CD8-positive, alpha-beta memory T cell (primary cell): ENCODE results near the gene TOMM5. TPM values are rescaled to one million over a fixed set of nuclear protein-coding genes. Genes with fewer than 3 reads are reported as not detected.
A peak's percentile ranks its signal among the peaks of the same experiment; 100 is the strongest.

Experiments
- CTCF ChIA-PET: fragments of 350-600 bp; sonication (Branson Sonifier 250); formaldehyde crosslinking; loops from one replicate; lab custom pipeline; 2021; ENCODE audit warnings: antibody characterized with exemption; lab: Charles Lee
- POLR2A ChIA-PET: fragments of 350-600 bp; sonication (Branson Sonifier 250); formaldehyde crosslinking; loops from one replicate; lab custom pipeline; 2021; ENCODE audit warnings: antibody characterized with exemption; lab: Charles Lee
- DNase-seq, 5 donors: peaks; one replicate each; pipeline versions ENCODE4 v3.0.0 to v3.0.0-alpha.2; 2020 to 2022; ENCODE audit warnings: mixed read lengths in 1 of 5
- H3K27ac ChIP-seq: one replicate; pipeline ENCODE4 v1.7.0; 2013; ENCODE audit warnings: low read depth, mild to moderate bottlenecking, low read length, moderate library complexity
- H3K27me3 ChIP-seq: 2 replicates; pipeline ENCODE4 v1.7.0; 2013; ENCODE audit warnings: low read length, mild to moderate bottlenecking; ENCODE audit not compliant: insufficient read depth, poor library complexity, severe bottlenecking
- H3K36me3 ChIP-seq: 2 replicates; pipeline ENCODE4 v1.7.0; 2013; ENCODE audit warnings: mild to moderate bottlenecking, low read length, moderate library complexity; ENCODE audit not compliant: insufficient read depth
- H3K4me1 ChIP-seq: 2 replicates; pipeline ENCODE4 v1.7.0; 2013; ENCODE audit warnings: mild to moderate bottlenecking, low read length, moderate library complexity; ENCODE audit not compliant: insufficient read depth
- H3K4me3 ChIP-seq: 2 replicates; pipeline ENCODE4 v1.7.0; 2013; ENCODE audit warnings: mild to moderate bottlenecking, low read length
- H3K9me3 ChIP-seq: 2 replicates; pipeline ENCODE4 v1.7.0; 2013; ENCODE audit warnings: mild to moderate bottlenecking, low read length
- H3K27ac Mint-ChIP-seq, 8 donors: one replicate each; pipeline ENCODE4 v1.8.0; 2020 to 2021; ENCODE audit warnings: mixed read lengths in 8 of 8, mild to moderate bottlenecking in 6 of 8, inconsistent platforms in 3 of 8, moderate library complexity in 3 of 8
- H3K27me3 Mint-ChIP-seq, 2 donors: one replicate each; pipeline ENCODE4 v1.8.0; 2020 to 2021; ENCODE audit warnings: mixed read lengths in 2 of 2, mild to moderate bottlenecking in 1 of 2, moderate library complexity in 1 of 2
- H3K36me3 Mint-ChIP-seq, 3 donors: one replicate each; pipeline ENCODE4 v1.8.0; 2020 to 2021; ENCODE audit warnings: mixed read lengths in 3 of 3, inconsistent platforms in 1 of 3, mild to moderate bottlenecking in 1 of 3
- H3K4me1 Mint-ChIP-seq, 3 donors: one replicate each; pipeline ENCODE4 v1.8.0; 2020 to 2021; ENCODE audit warnings: mixed read lengths in 3 of 3, inconsistent platforms in 1 of 3, mild to moderate bottlenecking in 1 of 3
- H3K4me3 Mint-ChIP-seq, 7 donors: one replicate each; pipeline ENCODE4 v1.8.0; 2020 to 2021; ENCODE audit warnings: mixed read lengths in 7 of 7, mild to moderate bottlenecking in 6 of 7, moderate library complexity in 4 of 7, inconsistent platforms in 2 of 7
- H3K9me3 Mint-ChIP-seq, 5 donors: one replicate each; pipeline ENCODE4 v1.8.0; 2020 to 2022; ENCODE audit warnings: mixed read lengths in 5 of 5, mild to moderate bottlenecking in 3 of 5, moderate library complexity in 2 of 5, inconsistent platforms in 1 of 5
- polyA plus RNA-seq: library from polyadenylated mRNA; unstranded; fragments of 300-500 nt; fragmentation: Illumina TruSeq; gene quantifications from one replicate; pipeline ENCODE4 v1.2.3, GENCODE V29; 2021
- total RNA-seq, 2 experiments: library from RNA; stranded (reverse); gene quantifications; one replicate each; pipeline ENCODE4 v1.2.3, GENCODE V29; 2021

TOMM5 gene
- total RNA-seq (100 to 1,000 TPM; 222 to 227 TPM), polyA plus RNA-seq (200 TPM)

DNA sequence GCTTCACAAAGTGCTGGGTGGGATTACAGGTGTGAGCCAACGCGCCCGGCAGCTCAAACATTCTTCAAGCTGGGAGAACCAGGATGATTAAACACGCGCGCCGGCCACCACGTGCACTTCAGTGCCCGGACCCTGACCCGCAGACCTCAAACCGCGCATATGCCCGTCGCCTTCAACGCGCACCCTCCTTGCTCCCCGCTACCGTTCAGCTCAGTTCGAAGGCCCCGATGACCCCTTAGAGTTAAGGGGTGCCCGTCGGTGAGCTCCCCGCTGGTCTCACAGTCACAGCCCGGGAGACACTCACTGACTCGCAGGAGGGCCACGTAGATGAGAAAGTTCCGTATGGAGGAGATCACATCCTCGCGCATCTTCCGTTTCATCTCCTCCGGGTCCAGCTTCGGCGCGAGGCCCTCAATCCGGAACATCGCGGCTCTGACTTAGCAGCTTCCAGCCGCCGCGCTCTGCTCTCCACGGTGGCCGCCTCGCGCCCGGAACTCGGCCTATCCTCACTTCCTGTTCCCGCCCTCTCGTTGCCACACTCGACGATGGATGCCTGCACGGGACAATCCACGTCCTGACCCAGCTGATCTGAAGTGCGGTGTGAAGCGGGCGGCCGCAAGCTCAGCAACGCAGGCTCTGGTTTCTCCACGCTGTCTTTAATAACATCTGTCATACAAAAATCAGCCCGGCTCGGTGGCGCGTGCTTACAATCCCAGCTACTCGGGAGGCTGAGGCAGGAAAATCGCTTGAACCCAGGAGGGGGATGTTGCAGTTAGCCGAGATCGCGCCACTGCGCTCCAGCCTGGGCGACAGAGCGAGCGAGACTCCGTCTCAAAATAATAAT is at the start of gene TOMM5:
TOMM5 (minus strand) TSS at position 490 of the 844 bp plus-strand sequence; CDS start at position 425, 65 bp downstream.
- POLR2A ChIA-PET, result interaction anchor here (0.6 to 2.0 kb wide), 9 partner anchors 16 to 1223 kb away, joined by 3 to 12 read pairs (median 4); partner anchors contain the start of genes EXOSC3, FBXO10, POLR1E and ZBTB5
- H3K36me3 Mint-ChIP-seq, result peaks cover 0 to 32% (median 4%) of the 10 kb centered on the region in 3 donors

DNA sequence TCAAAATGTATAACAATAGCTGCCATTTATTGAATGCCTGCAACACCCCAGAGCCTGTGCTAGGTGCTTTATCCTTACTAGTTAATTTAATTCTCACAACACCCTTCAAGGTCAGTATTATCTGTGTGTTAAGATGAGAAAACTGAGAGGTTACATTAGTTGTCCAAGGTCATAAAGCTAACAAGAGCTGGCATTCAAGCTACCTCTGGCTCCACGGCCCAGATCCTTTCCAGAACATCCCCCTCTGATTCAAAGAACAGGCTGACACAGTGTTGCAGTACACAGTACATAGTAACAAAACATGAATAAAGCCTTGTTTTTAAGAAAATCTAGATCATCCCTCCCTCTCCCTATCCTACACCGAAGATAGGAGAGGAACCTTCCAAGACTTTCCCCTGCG is 48.9 kb upstream of the TOMM5 start:
- CTCF ChIA-PET, result no interaction called here

More for the DNA sequence above, at the start of gene TOMM5:
- Histone ChIP-seq H3K4me3 (peak within 1 kb of the TSS; percentile 99), H3K4me1 (peaks cover 28% of the 10 kb centered on the region), H3K9me3 (no peaks in the 10 kb centered on the region), H3K27me3 (no peaks in the 10 kb centered on the region), H3K27ac (peak within 1 kb of the TSS; percentile 91), H3K36me3 (peaks cover 17% of the 10 kb centered on the region)
- CTCF ChIA-PET, result interaction anchor here (1.1 to 1.8 kb wide), 7 partner anchors 10 to 177 kb away, joined by 3 to 9 read pairs (median 4); no protein-coding TSS in a partner anchor
- peaks cover 7 to 21% of the 10 kb centered on the region in 2 donors for H3K27me3 Mint-ChIP-seq
- H3K9me3 Mint-ChIP-seq, result no peaks in the 10 kb centered on the region
- H3K27ac Mint-ChIP-seq, result peak within 1 kb of the TSS; percentile 93 to 99 (median 98)
- peak; percentile 86 to 94 (median 88) for DNase-seq
- peaks cover 36 to 59% (median 51%) of the 10 kb centered on the region in 3 donors for H3K4me1 Mint-ChIP-seq
- peak within 1 kb of the TSS; percentile 94 to 100 (median 97) for H3K4me3 Mint-ChIP-seq

DNA sequence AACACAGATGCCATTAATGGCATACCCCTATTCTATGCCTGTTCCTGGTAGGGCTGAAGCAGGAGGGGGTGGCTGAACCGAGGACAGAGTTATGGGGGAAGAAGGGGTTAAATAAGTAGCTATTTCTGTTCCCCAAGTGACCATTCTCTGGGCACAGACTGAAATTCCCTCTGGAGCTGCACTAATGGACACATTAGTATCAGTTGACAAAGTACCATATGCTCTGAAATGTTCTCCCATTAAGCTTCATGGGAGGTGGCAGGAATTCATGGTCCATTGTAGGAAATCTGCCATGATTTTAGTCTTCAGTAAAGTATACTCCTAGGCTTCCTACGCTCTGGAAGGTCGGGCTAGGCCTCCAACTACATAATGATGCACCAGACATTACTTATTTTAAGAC is 47.8 kb upstream of the TOMM5 start:
- H3K27me3 Mint-ChIP-seq, result peaks cover 15 to 44% of the 10 kb centered on the region in 2 donors
- no peaks in the 10 kb centered on the region for H3K36me3 Mint-ChIP-seq
- ChIA-PET POLR2A (no interaction called here), CTCF (no interaction called here)
- H3K4me3 ChIP-seq, result no peak overlapping the region
- H3K4me3 Mint-ChIP-seq, result no peak overlapping the region
- H3K9me3 Mint-ChIP-seq, result no peaks in the 10 kb centered on the region
- no peak overlapping the region for H3K27ac Mint-ChIP-seq
- H3K36me3 ChIP-seq, result no peaks in the 10 kb centered on the region
- H3K27me3 ChIP-seq, result no peaks in the 10 kb centered on the region
- DNase-seq, result no peak
- no peaks in the 10 kb centered on the region for H3K4me1 Mint-ChIP-seq
- H3K27ac ChIP-seq, result no peak overlapping the region
- no peaks in the 10 kb centered on the region for H3K4me1 ChIP-seq
- no peaks in the 10 kb centered on the region for H3K9me3 ChIP-seq

More for the DNA sequence above, 48.9 kb upstream of the TOMM5 start:
- POLR2A ChIA-PET, result no interaction called here
- Histone ChIP-seq H3K4me1 (no peaks in the 10 kb centered on the region), H3K4me3 (no peak overlapping the region), H3K27ac (no peak overlapping the region), H3K36me3 (no peaks in the 10 kb centered on the region), H3K27me3 (no peaks in the 10 kb centered on the region), H3K9me3 (no peaks in the 10 kb centered on the region)
- Mint-ChIP-seq H3K27ac (no peak overlapping the region), H3K4me3 (no peak overlapping the region), H3K36me3 (no peaks in the 10 kb centered on the region), H3K4me1 (no peaks in the 10 kb centered on the region), H3K9me3 (no peaks in the 10 kb centered on the region), H3K27me3 (peaks cover 15 to 44% of the 10 kb centered on the region in 2 donors)
- no peak for DNase-seq

DNA sequence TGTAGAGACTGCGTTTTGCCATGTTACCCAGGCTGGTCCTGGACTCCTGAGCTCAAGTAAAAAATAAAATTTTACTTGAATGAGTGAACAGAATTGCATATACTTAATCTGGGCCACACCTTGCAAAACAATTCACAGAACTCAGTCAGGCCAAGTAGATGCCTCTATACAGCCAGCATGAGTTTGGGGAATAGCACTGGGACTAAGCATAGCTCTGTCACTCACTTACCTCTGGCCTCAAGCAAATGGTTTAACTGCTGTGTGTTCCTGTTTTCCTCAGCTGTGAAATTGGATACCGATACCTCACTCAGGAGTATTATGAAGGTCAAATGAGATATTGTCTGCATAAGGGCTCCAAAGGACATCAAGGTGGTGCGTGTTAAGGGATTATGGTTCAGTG is 47.4 kb upstream of the TOMM5 start:
- no peaks in the 10 kb centered on the region for H3K9me3 Mint-ChIP-seq
- Histone ChIP-seq H3K27ac (no peak overlapping the region), H3K27me3 (no peaks in the 10 kb centered on the region), H3K4me3 (no peak overlapping the region), H3K4me1 (no peaks in the 10 kb centered on the region), H3K9me3 (no peaks in the 10 kb centered on the region), H3K36me3 (no peaks in the 10 kb centered on the region)
- no peak for DNase-seq
- H3K27ac Mint-ChIP-seq, result no peak overlapping the region
- no peak overlapping the region for H3K4me3 Mint-ChIP-seq
- no peaks in the 10 kb centered on the region for H3K36me3 Mint-ChIP-seq
- no peaks in the 10 kb centered on the region for H3K4me1 Mint-ChIP-seq
- peaks cover 14 to 47% of the 10 kb centered on the region in 2 donors for H3K27me3 Mint-ChIP-seq
- POLR2A ChIA-PET, result interaction anchor here (0.5 kb wide), 1 partner anchor 111 kb away, joined by 3 read pairs; no protein-coding TSS in a partner anchor
- CTCF ChIA-PET, result no interaction called here

DNA sequence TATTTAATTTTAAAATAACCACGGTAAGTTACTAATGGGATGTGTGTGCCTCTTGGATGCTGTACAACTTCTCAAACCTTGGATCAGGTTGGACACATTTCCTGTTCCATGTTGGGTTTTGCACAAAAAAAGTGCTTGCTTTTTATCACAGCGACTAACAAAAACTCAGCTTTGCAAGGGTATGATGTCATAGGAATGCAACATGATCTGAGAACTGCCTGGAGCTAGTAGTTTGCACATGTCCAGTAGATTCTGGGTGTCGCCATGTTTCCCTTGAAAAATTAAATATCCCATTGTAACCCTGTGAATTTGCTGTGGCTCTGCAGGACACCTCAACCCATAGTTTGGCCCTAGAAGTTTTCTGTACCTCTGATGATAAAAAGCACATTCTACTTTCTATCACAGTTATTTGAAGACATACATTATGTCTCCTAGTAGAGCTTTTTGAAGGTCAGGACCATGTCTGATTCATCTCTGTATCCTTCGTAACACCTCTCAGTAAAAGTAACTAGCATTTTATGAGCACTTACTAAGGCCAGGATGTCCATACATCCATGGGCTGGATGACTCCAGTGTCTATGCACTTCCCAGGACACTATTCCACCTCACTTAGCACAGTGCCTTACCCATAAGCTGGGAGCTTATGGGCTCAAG is 46.8 kb upstream of the TOMM5 start:
- ChIA-PET CTCF (no interaction called here), POLR2A (interaction anchor here (0.5 kb wide), 1 partner anchor 112 kb away, joined by 3 read pairs; no protein-coding TSS in a partner anchor)
- Mint-ChIP-seq H3K27ac (no peak overlapping the region), H3K4me3 (no peak overlapping the region), H3K9me3 (no peaks in the 10 kb centered on the region), H3K27me3 (peaks cover 9 to 42% of the 10 kb centered on the region in 2 donors), H3K4me1 (no peaks in the 10 kb centered on the region), H3K36me3 (no peaks in the 10 kb centered on the region)
- no peak for DNase-seq
- Histone ChIP-seq H3K36me3 (no peaks in the 10 kb centered on the region), H3K4me3 (no peak overlapping the region), H3K9me3 (no peaks in the 10 kb centered on the region), H3K4me1 (no peaks in the 10 kb centered on the region), H3K27me3 (no peaks in the 10 kb centered on the region), H3K27ac (no peak overlapping the region)

DNA sequence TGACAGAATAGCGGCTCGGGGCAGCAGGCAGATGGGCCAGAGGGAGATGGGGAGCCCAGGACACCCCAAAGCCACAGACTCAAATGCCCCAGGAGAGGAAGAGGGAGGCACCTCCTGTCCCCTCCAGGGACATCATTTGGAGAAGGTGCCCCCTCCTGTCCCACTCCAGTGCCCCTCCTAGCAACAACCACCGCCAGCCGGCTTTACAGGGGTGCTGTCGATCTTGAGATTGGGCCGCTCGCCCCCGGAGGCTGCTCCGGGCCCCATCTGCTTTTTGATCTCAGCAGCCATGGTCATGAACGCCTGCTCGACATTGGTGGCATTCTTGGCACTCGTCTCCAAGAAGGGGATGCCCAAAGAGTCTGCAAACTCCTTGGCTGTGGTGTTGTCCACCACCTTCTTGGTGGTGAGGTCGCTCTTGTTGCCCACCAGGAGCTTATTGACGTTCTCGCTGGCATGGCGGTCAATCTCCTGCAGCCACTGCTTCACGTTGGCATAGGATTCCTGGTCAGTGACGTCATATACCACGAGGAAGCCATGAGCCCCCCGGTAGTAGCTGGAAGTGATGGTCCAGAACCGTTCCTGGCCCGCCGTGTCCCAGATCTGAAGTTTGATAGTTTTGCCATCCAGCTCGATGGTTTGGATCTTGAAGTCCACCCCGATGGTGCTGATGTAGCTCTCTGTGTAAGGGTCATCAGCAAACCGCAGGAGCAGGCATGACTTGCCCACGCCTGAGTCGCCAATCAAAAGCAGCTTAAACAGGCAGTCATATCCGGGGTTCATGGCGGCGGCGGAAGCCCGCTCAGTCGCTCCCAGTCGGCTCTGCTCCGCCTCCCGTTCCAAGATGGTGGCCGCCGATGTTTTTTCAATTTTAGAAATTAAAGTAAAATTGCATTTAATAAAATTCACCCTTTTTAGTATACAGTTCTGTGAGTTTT is 44.4 kb upstream of the TOMM5 start:
- no peaks in the 10 kb centered on the region for H3K9me3 Mint-ChIP-seq
- peaks cover 5 to 31% of the 10 kb centered on the region in 2 donors for H3K27me3 Mint-ChIP-seq
- Histone ChIP-seq H3K9me3 (no peaks in the 10 kb centered on the region), H3K4me3 (no peak overlapping the region), H3K27ac (no peak overlapping the region), H3K4me1 (no peaks in the 10 kb centered on the region), H3K27me3 (no peaks in the 10 kb centered on the region), H3K36me3 (no peaks in the 10 kb centered on the region)
- POLR2A ChIA-PET, result no interaction called here
- no peak overlapping the region for H3K27ac Mint-ChIP-seq
- DNase-seq, result no peak
- H3K4me1 Mint-ChIP-seq, result no peaks in the 10 kb centered on the region
- no peak overlapping the region for H3K4me3 Mint-ChIP-seq
- CTCF ChIA-PET, result no interaction called here
- H3K36me3 Mint-ChIP-seq, result no peaks in the 10 kb centered on the region

DNA sequence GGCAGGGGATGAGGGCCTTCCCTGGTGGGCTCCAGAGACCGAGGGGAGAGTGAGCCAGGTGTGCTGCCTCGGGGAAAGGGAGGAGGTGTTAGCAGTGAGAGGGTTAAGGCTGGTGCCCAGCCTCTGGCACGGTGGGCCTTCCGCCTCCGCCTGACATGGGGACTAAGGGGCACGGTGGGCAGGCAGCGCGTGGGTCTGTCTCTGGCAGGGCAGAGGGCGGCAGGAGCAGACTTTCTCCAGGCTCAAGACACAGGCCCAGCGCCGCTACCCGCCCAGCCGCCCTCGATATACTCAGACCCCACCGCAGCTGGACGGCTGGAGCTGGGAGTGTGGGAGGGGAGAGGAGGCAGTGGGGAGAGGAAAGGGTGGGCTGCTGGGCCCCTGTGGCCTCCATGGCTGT is 43.4 kb upstream of the TOMM5 start:
- no peaks in the 10 kb centered on the region for H3K9me3 Mint-ChIP-seq
- H3K4me1 Mint-ChIP-seq, result no peaks in the 10 kb centered on the region
- peaks cover 5 to 22% of the 10 kb centered on the region in 2 donors for H3K27me3 Mint-ChIP-seq
- Histone ChIP-seq H3K27ac (no peak overlapping the region), H3K4me3 (no peak overlapping the region), H3K4me1 (no peaks in the 10 kb centered on the region), H3K9me3 (no peaks in the 10 kb centered on the region), H3K36me3 (no peaks in the 10 kb centered on the region), H3K27me3 (no peaks in the 10 kb centered on the region)
- no peak overlapping the region for H3K27ac Mint-ChIP-seq
- H3K36me3 Mint-ChIP-seq, result no peaks in the 10 kb centered on the region
- no peak overlapping the region for H3K4me3 Mint-ChIP-seq
- POLR2A ChIA-PET, result no interaction called here
- no peak for DNase-seq
- CTCF ChIA-PET, result no interaction called here
